SU-DHL-6 (cell line): ENCODE measurements around the gene HOXB6.

ENCODE experiments used
- H2AFZ ChIP-seq: fragments of 200-600 bp; sonication (generic); 2 replicates; pipeline ENCODE4 v1.6.1; 2014; ENCODE audit warnings: low read depth, mild to moderate bottlenecking, moderate library complexity, mixed read lengths, antibody characterized with exemption, low read length; ENCODE audit not compliant: severe bottlenecking
- H3F3A ChIP-seq: fragments of 200-600 bp; shearing (Covaris generic); 2 replicates; pipeline ENCODE4 v1.6.0; 2016; ENCODE audit warnings: antibody characterized with exemption, mild to moderate bottlenecking; ENCODE audit not compliant: insufficient read depth
- H3K27ac ChIP-seq: fragments of 200-600 bp; sonication (generic); 2 replicates; pipeline ENCODE4 v1.5.1; 2016; ENCODE audit warnings: low read depth, mild to moderate bottlenecking, low read length, moderate library complexity, mixed read lengths
- H3K27me3 ChIP-seq: fragments of 200-600 bp; sonication (generic), shearing (Covaris generic); 2 replicates; pipeline ENCODE4 v1.6.0; 2014; ENCODE audit warnings: mild to moderate bottlenecking, low read length
- H3K36me3 ChIP-seq: fragments of 200-600 bp; sonication (generic); 2 replicates; pipeline ENCODE4 v1.6.1; 2014; ENCODE audit warnings: mild to moderate bottlenecking, low read length, mixed read lengths
- H3K4me2 ChIP-seq: fragments of 300-600, 200-600 bp; shearing (Covaris generic), sonication (generic); 2 replicates; pipeline ENCODE4 v1.6.0; 2014; ENCODE audit warnings: low read length, low read depth, mild to moderate bottlenecking; ENCODE audit not compliant: poor library complexity, severe bottlenecking
- H3K4me3 ChIP-seq: fragments of 200-600 bp; sonication (generic); 2 replicates; pipeline ENCODE4 v1.5.1; 2014; ENCODE audit warnings: antibody characterized with exemption, low read length, mild to moderate bottlenecking, mixed read lengths; ENCODE audit not compliant: insufficient read depth, poor library complexity, severe bottlenecking
- H3K79me2 ChIP-seq: fragments of 200-600 bp; sonication (generic); 2 replicates; pipeline ENCODE4 v1.6.1; 2014; ENCODE audit warnings: mild to moderate bottlenecking, low read length, moderate library complexity; ENCODE audit not compliant: insufficient read depth
- H3K9ac ChIP-seq: fragments of 200-600 bp; sonication (generic); 2 replicates; pipeline ENCODE4 v1.7.0; 2014; ENCODE audit warnings: mild to moderate bottlenecking, low read length
- H3K9me2 ChIP-seq: fragments of 200-600 bp; sonication (generic); replicated peaks from 2 replicates; pipeline ENCODE4 v1.6.1; 2014; ENCODE audit warnings: low read length; ENCODE audit not compliant: insufficient read depth
- H3K9me3 ChIP-seq: fragments of 200-600 bp; sonication (generic); 2 replicates; pipeline ENCODE4 v1.6.1; 2014; ENCODE audit warnings: low read length, mixed read lengths; ENCODE audit not compliant: insufficient read depth
- H4K20me1 ChIP-seq: fragments of 200-600 bp; sonication (generic); 2 replicates; pipeline ENCODE4 v1.6.1; 2014; ENCODE audit warnings: low read depth, mild to moderate bottlenecking, antibody characterized with exemption, low read length, moderate library complexity, mixed read lengths
- EZH2phosphoT487 ChIP-seq: fragments of 200-600 bp; sonication (generic), shearing (Covaris generic); conservative IDR thresholded peaks from 2 replicates; pipeline ENCODE4 v1.6.1; 2018; ENCODE audit warnings: mild to moderate bottlenecking, antibody characterized with exemption, low read length, moderate library complexity, mixed read lengths
- TF ChIP-seq, protein P1 (sequence below): fragments of 200-600 bp; sonication (generic); IDR thresholded peaks from one replicate; pipeline ENCODE4 v1.5.1; 2017; ENCODE audit warnings: antibody characterized with exemption, mild to moderate bottlenecking, low read length, moderate library complexity; ENCODE audit not compliant: insufficient read depth, poor library complexity, severe bottlenecking

Gene HOXB6

DNA sequence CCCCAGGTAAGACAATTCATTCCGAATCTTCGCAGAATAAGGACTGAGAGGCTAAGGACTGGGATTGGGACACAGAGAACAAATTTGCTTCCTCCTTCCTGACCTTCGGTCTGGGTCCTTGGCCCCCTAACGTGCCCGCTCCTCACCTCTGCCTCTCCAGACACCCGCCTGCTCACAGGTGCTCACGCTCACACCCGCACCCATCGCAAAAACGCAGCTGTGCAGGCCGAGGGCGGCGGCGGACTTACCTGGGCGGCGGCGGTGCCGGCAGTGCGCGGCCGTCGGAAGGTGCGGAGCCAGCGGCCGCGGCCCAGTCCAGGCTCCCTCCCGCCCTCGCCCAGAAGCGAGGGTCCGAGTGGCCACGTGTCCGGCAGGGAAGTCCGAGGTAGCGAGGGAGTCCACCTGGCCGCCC is 28.5 kb upstream of the HOXB6 start:
- H3K9me3 ChIP-seq = no peaks in the 10 kb centered on the region

DNA sequence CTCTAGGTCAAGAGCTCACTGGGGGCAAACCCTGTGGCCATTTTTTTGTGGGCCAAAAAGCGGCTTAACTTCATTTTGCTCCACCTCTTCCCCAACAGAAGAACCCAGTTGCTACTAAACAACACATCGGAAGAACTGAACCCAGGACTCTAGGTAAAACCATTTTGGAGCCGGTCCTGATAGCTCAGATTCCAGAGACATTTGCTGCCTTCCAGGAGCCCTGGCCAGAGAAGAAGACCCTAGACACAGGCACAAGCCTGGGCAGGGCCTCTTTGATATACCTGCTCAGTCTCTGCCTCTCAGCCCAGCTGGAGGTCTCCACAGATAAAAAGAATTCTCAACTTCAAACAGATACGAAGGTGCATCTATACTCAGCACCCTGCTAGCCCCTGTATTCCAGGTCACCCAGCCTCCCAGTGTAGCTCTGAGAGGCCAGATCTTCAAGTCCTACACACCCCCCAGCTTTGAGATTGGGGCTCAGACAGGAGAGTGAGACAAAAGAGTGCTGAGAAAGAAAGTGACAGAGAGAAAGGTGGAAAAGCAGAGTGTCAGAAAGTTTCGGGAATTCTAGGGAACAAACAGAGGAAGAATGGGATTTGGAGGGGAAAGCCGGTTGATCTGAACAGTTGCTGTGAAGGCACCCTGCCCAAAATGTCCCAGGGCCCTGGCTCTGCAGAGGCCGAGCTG is 27.9 kb upstream of the HOXB6 start:
- Histone ChIP-seq H3K36me3 (no peaks in the 10 kb centered on the region), H3K27ac (no peak overlapping the region), H3K4me2 (no peak overlapping the region), H3K9ac (no peak overlapping the region), H3K27me3 (no peaks in the 10 kb centered on the region), H3K9me2 (no peaks in the 10 kb centered on the region), H3K79me2 (no peaks in the 10 kb centered on the region), H4K20me1 (no peaks in the 10 kb centered on the region), H3K9me3 (no peaks in the 10 kb centered on the region), H3K4me3 (no peak overlapping the region), H3F3A (no peaks in the 10 kb centered on the region), H2AFZ (no peak overlapping the region)
- no peak for TF ChIP-seq EZH2phosphoT487
- TF ChIP-seq, protein P1, sequence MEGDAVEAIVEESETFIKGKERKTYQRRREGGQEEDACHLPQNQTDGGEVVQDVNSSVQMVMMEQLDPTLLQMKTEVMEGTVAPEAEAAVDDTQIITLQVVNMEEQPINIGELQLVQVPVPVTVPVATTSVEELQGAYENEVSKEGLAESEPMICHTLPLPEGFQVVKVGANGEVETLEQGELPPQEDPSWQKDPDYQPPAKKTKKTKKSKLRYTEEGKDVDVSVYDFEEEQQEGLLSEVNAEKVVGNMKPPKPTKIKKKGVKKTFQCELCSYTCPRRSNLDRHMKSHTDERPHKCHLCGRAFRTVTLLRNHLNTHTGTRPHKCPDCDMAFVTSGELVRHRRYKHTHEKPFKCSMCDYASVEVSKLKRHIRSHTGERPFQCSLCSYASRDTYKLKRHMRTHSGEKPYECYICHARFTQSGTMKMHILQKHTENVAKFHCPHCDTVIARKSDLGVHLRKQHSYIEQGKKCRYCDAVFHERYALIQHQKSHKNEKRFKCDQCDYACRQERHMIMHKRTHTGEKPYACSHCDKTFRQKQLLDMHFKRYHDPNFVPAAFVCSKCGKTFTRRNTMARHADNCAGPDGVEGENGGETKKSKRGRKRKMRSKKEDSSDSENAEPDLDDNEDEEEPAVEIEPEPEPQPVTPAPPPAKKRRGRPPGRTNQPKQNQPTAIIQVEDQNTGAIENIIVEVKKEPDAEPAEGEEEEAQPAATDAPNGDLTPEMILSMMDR = no peak

More for the DNA sequence above, 28.5 kb upstream of the HOXB6 start:
- Histone ChIP-seq H4K20me1 (no peaks in the 10 kb centered on the region), H3K9me2 (no peaks in the 10 kb centered on the region), H3K27ac (no peak overlapping the region), H3K4me3 (no peak overlapping the region), H3F3A (no peaks in the 10 kb centered on the region), H3K79me2 (no peaks in the 10 kb centered on the region), H3K9ac (no peak overlapping the region), H3K36me3 (no peaks in the 10 kb centered on the region), H2AFZ (no peak overlapping the region), H3K27me3 (no peaks in the 10 kb centered on the region), H3K4me2 (no peak overlapping the region)
- no peak for TF ChIP-seq EZH2phosphoT487
- TF ChIP-seq, protein P1 = no peak

DNA sequence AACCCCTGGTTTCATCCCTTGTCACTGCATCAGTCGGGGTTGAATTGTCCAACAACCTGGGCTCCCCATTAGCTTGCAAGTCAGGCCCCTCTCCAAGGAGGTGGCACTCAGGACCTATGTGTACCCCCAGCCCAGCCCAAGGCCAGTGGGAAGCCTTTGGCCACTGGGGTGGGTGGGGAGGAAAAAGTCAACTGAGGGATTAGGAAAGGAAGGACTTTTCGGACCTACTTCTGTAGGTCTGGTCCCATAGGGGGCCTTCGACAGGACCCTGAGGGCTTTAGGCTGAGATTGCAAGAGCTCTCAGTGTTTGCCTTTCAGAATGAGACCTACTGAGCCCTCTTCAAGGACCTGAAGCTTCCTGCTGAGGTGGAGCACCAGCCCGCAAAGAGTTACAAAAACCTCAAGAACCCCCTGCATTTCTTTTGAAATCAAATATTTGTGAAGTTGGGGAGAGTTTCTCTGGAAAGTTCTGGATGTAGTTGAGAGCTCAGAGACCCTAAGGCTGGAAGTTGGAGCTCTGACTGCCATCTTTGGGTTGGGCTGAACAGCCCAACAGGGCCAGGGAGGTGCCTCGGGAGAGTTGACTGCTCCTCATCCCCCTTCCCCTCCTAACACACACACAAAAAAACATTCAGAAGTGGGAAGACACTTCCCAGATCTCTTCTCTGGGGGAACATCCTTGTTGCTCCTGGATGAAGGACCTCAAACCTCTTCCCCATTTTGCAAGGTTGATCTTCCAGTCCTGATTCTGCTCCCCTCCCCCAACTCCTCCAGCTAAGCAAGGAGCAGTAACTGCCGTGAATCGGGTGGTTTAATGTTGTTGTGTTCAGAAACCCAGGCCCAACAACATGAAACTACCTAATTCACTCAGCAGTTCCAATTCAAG is 27.1 kb upstream of the HOXB6 start:
- Histone ChIP-seq H3K4me2 (no peak overlapping the region), H3K27ac (no peak overlapping the region), H3K27me3 (no peaks in the 10 kb centered on the region), H3K9ac (no peak overlapping the region), H3K9me2 (no peaks in the 10 kb centered on the region), H2AFZ (no peak overlapping the region), H3K79me2 (no peaks in the 10 kb centered on the region), H3K9me3 (no peaks in the 10 kb centered on the region), H3K4me3 (no peak overlapping the region), H4K20me1 (no peaks in the 10 kb centered on the region), H3K36me3 (no peaks in the 10 kb centered on the region), H3F3A (no peaks in the 10 kb centered on the region)
- TF ChIP-seq, protein P1 = no peak
- no peak for TF ChIP-seq EZH2phosphoT487
